ENCODE measurements around the gene SERPINC1. TPM values are rescaled to one million over a fixed set of nuclear protein-coding genes. Genes with fewer than 3 reads are reported as not detected.
"Not testable (repeated sequence)": the region's sequence is repeated elsewhere in the genome, so short reads cannot be mapped to it uniquely, and the experiment has no call there.

The SERPINC1 gene
- total RNA-seq, 1 donor from 2014 or later: not detected

DNA sequence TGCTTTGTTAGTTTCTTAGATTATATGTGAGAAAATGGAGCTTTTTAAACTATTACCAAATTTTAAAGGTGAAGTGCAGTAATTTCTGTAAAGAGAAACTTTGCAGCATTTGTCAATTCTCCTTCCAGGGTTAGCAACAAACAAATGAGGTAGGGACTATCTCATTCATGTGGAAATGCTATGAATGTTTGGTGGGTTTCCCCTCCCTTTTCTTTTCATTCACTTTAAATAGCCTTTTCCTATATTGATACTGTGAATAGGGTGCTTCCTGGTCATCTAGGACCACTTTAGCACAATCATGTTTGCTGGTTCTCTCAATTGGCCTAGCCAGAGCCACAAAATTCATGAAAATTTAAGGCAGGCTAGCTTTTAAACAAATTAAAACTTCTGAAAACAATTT, 28.4 kb downstream of the SERPINC1 start:
- no peak overlapping the region for H3K27ac ChIP-seq
- H3K9ac ChIP-seq: no peak overlapping the region
- H3K36me3 ChIP-seq: no peaks in the 10 kb centered on the region
- H3K27me3 ChIP-seq: no peaks in the 10 kb centered on the region
- DNase-seq (ENCODE audit: low spot score): no peak
- H3K4me1 ChIP-seq: no peaks in the 10 kb centered on the region
- Mint-ChIP-seq H3K4me1 (no peaks in the 10 kb centered on the region), H3K27me3 (ENCODE audit: insufficient read depth, low read depth) (peaks cover 2% of the 10 kb centered on the region), H3K4me3 (no peak overlapping the region), H3K36me3 (peaks cover 20% of the 10 kb centered on the region), H3K27ac (no peak overlapping the region), H3K9me3 (no peaks in the 10 kb centered on the region)
- no peaks in the 10 kb centered on the region for H3F3A ChIP-seq (ENCODE audit: low read depth)
- no peak overlapping the region for H3K4me3 ChIP-seq
- peaks cover 4% of the 10 kb centered on the region for H3K79me2 ChIP-seq (ENCODE audit: low read depth)
- no peaks in the 10 kb centered on the region for H4K20me1 ChIP-seq (ENCODE audit: low read depth)
- H3K9me3 ChIP-seq (ENCODE audit: low read depth): no peaks in the 10 kb centered on the region
- no peak overlapping the region for H3K4me2 ChIP-seq
- no peak overlapping the region for H2AFZ ChIP-seq (replicated peaks)
- TF ChIP-seq EZH2 (IDR thresholded peaks at IDR 0.05) (no peak), CTCF (IDR thresholded peaks at IDR 0.05) (no peak), EZH2phosphoT487 (IDR thresholded peaks at IDR 0.05) (no peak)

GRCh38 chr1:173887627-173888026, 29.5 kb downstream of the SERPINC1 start:
- H3K36me3 ChIP-seq: no peaks in the 10 kb centered on the region
- Mint-ChIP-seq H3K4me1 (no peaks in the 10 kb centered on the region), H3K27ac (no peak overlapping the region), H3K27me3 (ENCODE audit: insufficient read depth, low read depth) (no peaks in the 10 kb centered on the region), H3K9me3 (no peaks in the 10 kb centered on the region), H3K36me3 (peaks cover 18% of the 10 kb centered on the region), H3K4me3 (no peak overlapping the region)
- H3K27ac ChIP-seq: no peak overlapping the region
- no peak for TF ChIP-seq EZH2phosphoT487 (IDR thresholded peaks at IDR 0.05)
- no peak for DNase-seq (ENCODE audit: low spot score)
- no peak overlapping the region for H3K4me3 ChIP-seq
- H3K9me3 ChIP-seq (ENCODE audit: low read depth): no peaks in the 10 kb centered on the region
- no peak overlapping the region for H2AFZ ChIP-seq (replicated peaks)
- no peaks in the 10 kb centered on the region for H4K20me1 ChIP-seq (ENCODE audit: low read depth)
- no peaks in the 10 kb centered on the region for H3K4me1 ChIP-seq
- H3F3A ChIP-seq (ENCODE audit: low read depth): no peaks in the 10 kb centered on the region
- no peak overlapping the region for H3K4me2 ChIP-seq
- H3K9ac ChIP-seq: no peak overlapping the region
- H3K27me3 ChIP-seq: no peaks in the 10 kb centered on the region
- peaks cover 4% of the 10 kb centered on the region for H3K79me2 ChIP-seq (ENCODE audit: low read depth)

DNA sequence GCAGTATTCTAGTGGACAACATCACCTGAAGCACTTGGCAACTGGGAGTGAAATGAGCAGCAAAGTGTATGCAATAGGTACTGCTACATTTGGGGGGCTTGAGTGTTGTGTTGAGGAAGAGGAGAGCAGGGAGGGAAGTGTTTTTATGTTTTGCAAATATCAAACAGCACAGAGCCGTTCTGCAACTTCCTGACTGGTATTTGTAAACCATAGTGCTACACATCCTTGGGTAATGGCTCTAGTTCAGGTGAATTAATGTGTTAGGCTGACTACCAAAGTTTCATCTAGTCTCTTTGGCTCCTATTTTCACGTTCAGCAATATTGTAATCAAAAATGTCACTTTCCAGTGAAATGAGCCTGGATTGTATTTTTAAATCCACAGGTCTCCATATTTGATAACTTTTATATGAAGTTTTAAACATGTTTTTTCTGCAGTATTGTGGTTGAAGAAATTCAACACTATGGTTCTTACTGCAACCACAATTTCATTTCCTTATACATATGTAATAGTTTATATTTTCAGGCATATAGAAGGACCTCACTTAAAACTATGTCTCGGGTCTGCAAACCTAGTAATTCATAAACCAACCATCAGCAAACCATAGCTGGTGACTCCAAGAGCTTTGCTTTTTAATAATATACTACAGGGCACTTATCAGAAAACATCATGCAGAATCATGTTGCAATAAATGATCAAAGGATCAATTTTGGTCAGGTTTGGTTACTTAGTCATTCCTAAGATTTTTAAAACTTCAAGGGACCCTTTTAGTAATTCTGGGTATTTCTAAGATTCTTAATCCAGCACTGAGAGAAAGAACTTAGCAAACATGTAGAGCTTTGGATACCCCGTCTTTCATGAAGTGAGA, 30.1 kb downstream of the SERPINC1 start:
- TF ChIP-seq EZH2phosphoT487 (IDR thresholded peaks at IDR 0.05) (no peak), EZH2 (IDR thresholded peaks at IDR 0.05) (no peak), CTCF (IDR thresholded peaks at IDR 0.05) (no peak)
- H3K9me3 Mint-ChIP-seq: no peaks in the 10 kb centered on the region
- no peaks in the 10 kb centered on the region for H3K36me3 ChIP-seq
- no peak overlapping the region for H3K4me3 ChIP-seq
- no peak overlapping the region for H3K4me3 Mint-ChIP-seq
- no peaks in the 10 kb centered on the region for H3K27me3 ChIP-seq
- no peaks in the 10 kb centered on the region for H3K4me1 ChIP-seq
- no peaks in the 10 kb centered on the region for H3K9me3 ChIP-seq (ENCODE audit: low read depth)
- no peak overlapping the region for H3K27ac Mint-ChIP-seq
- H3K27ac ChIP-seq: no peak overlapping the region
- no peaks in the 10 kb centered on the region for H4K20me1 ChIP-seq (ENCODE audit: low read depth)
- no peaks in the 10 kb centered on the region for H3F3A ChIP-seq (ENCODE audit: low read depth)
- peaks cover 4% of the 10 kb centered on the region for H3K79me2 ChIP-seq (ENCODE audit: low read depth)
- peaks cover 18% of the 10 kb centered on the region for H3K36me3 Mint-ChIP-seq
- H3K27me3 Mint-ChIP-seq (ENCODE audit: insufficient read depth, low read depth): no peaks in the 10 kb centered on the region
- no peaks in the 10 kb centered on the region for H3K4me1 Mint-ChIP-seq
- H3K9ac ChIP-seq: no peak overlapping the region
- H2AFZ ChIP-seq (replicated peaks): no peak overlapping the region
- H3K4me2 ChIP-seq: no peak overlapping the region
- no peak for DNase-seq (ENCODE audit: low spot score)

DNA sequence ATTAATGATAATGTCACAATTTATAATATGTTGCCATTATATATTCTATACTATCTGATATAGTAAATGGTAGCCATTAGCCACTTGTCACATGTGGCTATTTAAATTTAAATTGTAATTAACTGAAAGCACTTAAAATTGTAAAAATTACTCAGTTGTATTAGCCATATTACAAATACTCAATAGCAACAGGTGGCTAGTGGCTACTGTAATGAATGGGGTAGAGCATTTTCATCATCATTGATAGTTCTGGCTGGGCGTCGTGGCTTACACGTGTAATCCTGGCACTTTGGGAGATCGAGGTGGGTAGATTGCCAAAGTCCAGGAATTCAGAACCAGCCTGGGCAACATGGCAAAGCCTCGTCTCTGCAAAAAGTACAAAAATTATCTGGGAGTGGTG, 32.4 kb downstream of the SERPINC1 start:
- Mint-ChIP-seq H3K9me3 (no peaks in the 10 kb centered on the region), H3K36me3 (peaks cover 23% of the 10 kb centered on the region), H3K4me1 (no peaks in the 10 kb centered on the region), H3K4me3 (no peak overlapping the region), H3K27me3 (ENCODE audit: insufficient read depth, low read depth) (no peaks in the 10 kb centered on the region), H3K27ac (no peak overlapping the region)
- Histone ChIP-seq H4K20me1 (ENCODE audit: low read depth) (no peaks in the 10 kb centered on the region), H3K79me2 (ENCODE audit: low read depth) (peaks cover 4% of the 10 kb centered on the region), H3K4me1 (no peaks in the 10 kb centered on the region), H2AFZ (replicated peaks) (no peak overlapping the region), H3K9ac (no peak overlapping the region), H3K27ac (no peak overlapping the region), H3K36me3 (no peaks in the 10 kb centered on the region), H3K4me3 (no peak overlapping the region), H3F3A (ENCODE audit: low read depth) (no peaks in the 10 kb centered on the region), H3K4me2 (no peak overlapping the region), H3K27me3 (no peaks in the 10 kb centered on the region), H3K9me3 (ENCODE audit: low read depth) (no peaks in the 10 kb centered on the region)
- no peak for DNase-seq (ENCODE audit: low spot score)
- TF ChIP-seq CTCF (IDR thresholded peaks at IDR 0.05) (no peak), EZH2phosphoT487 (IDR thresholded peaks at IDR 0.05) (no peak), EZH2 (IDR thresholded peaks at IDR 0.05) (no peak)

- DNase-seq (ENCODE audit: low spot score); H3K27ac ChIP-seq; H3K4me1 ChIP-seq; H3K79me2 ChIP-seq (ENCODE audit: low read depth); H4K20me1 ChIP-seq (ENCODE audit: low read depth); H3K9me3 Mint-ChIP-seq; H3K9ac ChIP-seq; H3K9me3 ChIP-seq (ENCODE audit: low read depth); H3K4me1 Mint-ChIP-seq; H3K27me3 ChIP-seq; H2AFZ ChIP-seq (replicated peaks); H3F3A ChIP-seq (ENCODE audit: low read depth); H3K4me2 ChIP-seq; H3K4me3 Mint-ChIP-seq; H3K36me3 ChIP-seq; H3K27me3 Mint-ChIP-seq (ENCODE audit: insufficient read depth, low read depth); H3K27ac Mint-ChIP-seq; H3K4me3 ChIP-seq: not testable (repeated sequence)
- H3K36me3 Mint-ChIP-seq: peaks cover 14% of the 10 kb centered on the region
Observed at GRCh38 chr1:173881117-173881516, 36.0 kb downstream of the SERPINC1 start.
